ENCODE data around the gene LARP1.

Gene LARP1

DNA sequence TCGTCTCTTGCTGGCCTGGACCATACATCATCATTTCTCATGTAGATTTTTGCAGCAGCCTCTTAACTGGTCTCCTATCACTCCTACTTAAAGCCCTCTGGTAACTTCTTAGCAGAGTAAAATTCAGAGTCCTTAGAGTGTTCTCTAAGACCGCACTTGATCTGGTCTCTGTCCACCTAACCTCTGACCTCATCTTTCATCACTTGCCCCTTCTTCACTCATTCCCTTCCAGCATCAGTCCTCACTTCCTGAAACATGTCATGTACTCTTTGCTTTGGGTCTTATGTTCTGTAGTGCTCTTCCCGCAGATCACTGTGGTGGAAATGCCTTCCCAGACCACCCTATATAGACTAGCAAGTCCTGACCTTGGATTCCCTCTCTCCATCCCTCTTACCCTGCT is 9.8 kb downstream of the LARP1 start:
- no peak for DNase-seq

DNA sequence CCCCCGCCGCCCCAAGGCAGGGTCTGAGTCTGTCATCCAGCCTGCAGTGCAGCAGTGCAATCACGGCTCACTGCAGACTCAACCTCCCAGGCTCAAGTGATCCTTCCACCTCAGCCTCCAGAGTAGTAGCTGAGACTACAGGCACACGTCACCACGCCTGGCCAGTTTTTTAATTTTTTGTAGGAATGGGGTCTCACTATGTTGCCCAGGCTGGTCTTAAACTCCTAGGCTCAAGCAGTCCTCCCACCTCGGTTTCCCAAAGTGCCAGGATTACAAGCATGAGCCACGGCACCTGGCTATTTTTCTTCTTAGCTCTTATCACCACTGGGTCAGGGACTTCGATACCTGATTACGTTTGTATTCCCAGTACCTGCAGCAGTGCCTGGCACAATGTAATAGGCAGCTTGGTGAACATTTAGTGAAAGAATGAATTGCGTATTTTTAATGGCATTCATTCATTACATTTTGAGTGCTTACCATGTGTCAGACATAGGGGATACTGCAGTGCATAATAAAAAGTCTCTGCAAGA is 10.3 kb downstream of the LARP1 start:
- DNase-seq: no peak

DNA sequence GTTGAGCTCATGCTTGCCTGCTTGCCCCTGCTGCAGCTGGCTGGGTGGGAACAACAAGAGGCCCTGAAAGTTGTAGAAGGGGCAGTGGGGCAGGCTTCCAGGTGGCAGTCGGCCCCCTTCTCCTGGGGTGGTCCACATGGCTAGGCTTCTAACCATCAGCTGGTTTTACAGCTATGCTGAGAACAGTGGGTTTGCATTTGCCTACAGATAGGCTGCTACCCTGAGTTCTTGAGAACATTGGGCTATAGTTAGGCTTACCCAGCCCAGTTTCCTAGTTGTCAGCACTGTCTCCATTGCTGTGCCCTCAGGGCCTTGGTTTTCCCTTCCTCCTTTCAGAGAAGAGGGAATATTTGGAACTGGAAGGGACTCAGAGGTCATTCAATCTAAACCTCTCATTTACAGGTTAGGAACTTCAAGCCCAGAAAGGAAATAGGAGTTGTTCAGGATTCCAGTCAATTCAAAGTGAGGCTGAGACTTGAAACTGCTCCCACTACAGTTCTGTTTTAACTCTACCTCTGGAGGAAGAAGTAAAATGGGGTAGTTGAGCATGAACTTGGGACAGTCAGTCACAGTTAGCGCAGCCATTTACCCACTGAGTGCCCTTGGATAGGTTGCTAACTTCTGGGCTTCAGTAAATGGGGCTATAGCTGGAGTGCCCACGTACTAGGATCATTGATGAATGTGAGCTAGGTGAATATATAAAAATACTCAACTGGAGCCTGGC is 11.5 kb downstream of the LARP1 start:
- DNase-seq: no peak

DNA sequence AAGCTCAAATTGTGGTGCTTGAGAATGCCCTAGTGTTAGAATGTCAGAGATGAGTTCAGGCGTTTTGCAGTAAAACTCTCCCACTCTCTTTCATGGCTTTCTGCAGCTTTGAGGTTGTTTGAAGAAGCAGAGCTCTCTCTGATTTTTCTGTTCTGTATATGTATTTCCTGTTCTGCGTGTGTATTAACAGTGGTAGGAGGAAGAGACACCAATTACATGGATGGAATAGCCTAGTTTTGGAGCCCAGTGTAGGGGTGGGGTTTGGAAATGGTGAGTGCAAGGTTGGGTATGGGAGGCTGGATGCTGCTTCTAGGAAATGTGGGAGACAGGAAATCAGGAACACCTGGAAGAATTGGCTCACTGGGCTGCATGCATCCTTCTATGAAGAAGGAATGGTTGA is 12.4 kb downstream of the LARP1 start:
- DNase-seq: no peak

DNA sequence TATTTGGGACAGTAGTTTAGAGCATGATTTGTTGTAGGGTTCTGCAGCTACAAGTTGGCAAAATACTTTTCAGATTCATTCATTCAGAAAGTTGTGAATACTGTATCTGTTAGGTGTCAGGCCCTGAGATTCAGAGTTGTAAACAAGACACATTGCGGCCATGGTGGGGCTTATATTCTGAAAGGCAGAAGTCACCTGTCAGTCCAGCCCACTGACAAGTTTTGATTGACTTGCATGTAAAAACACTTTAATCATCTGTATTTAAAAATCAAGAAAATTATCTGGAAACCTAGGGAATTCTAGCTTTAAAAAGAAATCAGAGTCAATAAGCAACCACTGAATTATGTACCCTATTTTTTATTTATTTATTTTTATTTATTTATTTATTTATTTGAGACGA is 13.0 kb downstream of the LARP1 start:
- no peak for DNase-seq

DNA sequence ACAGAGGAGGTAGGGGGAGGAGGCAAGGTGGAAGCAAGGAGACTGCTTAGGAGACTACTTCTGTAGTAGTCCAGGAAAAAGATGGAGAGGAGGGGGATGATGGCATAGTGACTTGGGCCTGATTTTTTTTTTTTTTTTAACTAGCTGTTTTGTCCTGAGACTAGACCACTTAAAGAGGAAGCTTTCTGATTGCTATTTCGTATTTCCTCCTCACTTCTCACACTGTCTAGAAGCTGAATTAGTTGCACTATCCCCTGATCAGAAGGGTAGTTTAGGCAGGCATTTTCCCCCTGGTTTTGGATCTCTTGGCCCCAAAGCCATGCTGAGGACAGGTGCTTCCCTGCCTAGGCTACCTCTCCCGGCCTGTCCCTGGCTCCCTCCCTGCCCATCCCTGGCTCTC is 14.9 kb downstream of the LARP1 start:
- no peak for DNase-seq

DNA sequence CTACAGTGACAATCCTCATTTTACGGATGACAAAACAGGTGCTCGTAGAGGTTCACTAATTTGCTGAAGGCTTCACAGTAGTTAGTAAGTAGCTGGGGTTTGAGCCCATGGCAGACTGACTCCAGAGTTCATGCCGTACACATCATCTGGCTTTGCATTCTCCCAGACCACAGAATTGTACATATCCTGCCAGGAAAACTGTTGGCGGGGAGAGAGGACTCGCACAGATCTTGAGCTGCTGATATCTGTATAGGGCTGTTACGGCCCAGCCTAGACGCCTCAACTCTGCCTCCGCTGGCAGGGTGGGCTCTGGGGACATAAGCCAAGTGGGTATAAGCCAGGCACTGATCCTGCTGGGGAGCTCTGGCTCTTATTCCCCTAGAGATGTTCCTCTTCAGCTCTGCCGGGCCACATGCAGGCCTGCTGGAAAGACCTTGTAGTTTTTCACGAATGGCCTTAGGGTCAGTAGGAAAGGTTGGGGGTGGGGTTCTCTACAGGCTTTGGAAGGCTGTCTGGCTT is 16.3 kb downstream of the LARP1 start:
- DNase-seq: no peak

DNA sequence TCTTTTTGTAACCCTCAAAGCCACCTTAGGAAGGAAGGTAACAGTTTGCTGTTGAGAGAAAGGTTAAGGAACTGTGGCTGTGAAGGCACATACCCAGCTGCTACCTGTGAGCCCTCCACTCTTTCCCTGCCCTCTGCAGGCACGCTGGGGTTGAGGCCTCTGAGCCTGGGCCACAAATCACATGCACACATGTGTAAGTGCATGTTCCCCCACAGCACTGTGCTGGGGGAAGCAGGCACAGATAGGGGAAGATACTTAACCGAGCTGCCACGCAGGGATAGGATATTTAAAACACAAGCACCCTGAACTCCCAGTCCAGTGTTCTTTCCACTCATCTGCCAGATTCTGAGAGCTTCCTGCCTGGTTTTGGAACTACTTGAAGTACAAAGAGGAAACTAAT is 18.1 kb downstream of the LARP1 start:
- DNase-seq: no peak

DNA sequence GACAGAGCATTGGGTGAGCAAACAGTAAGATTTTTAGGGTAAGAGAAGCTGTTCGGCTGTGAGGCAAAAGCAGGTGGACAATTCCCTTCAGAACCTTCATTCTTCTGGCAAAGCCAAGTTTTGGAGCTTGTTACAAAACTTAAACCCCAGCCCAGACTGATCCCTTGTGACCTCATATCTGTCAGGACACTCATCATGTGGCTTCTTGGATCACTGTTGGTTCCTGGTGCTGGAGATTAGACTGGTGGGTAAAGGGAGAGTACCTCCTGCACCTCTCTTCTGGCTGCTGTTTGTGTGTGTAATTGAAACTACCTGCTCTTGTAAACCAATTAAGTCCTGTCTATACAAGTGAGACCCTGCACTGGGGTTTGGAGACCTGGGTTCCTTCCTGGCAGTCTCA is 21.0 kb downstream of the LARP1 start:
- no peak for DNase-seq

DNA sequence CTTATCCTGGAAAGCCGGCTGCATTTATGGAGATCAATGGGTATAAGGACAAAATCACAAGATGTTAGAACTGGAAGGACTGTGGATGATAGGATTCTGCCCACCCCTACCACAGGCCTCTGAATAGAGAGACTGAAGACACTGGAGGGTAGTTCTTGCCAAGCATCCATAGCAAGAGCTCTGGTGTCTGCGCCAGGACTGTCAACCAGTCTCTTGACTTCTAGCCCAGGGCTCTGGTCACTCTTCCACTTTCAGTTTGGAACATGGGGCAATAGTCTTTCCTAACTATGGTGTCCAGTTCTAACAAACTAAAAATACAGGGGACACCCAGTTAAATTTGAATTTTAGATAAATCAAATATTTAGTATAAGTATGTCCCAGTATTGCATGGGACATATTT is 23.4 kb downstream of the LARP1 start:
- DNase-seq: no peak

DNA sequence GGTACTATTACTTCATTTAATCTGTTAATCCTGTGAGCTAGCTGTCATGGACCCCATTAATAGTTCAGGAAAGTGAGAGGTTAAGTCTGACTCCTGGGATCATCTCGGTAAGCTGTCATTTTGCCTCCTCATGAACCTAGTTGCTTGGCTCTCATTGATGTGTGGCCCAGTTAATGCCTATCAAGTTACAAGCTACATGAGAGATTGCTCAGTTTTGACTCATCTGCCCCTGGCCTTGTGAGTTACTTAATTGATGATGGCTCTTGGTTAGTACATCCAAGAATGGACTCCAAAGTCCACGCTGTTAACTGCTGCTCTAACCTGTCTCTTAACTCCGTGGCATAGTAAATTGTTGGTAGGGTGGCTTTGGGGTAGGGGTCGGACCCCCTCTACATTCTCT is 23.9 kb downstream of the LARP1 start:
- no peak for DNase-seq

DNA sequence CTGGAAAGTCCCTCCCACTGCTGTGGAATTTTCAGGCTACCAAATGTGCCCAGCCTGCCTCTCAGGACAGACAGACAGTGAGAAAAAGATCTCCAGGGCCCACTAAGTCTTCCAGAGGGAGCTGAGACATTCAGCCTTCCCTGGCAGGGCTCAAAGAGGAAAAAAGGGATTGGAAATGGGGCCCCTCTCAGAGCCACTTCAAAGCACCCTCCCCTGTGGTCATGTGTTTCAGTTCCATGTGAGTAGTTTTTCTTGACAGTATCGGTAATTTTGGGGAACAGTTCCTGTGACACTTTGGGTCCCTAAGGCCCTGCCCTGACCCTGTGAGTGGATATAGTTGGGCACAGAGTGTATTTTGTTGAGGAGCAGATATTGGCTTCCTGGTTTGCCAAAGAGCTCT is 25.0 kb downstream of the LARP1 start:
- no peak for DNase-seq

DNA sequence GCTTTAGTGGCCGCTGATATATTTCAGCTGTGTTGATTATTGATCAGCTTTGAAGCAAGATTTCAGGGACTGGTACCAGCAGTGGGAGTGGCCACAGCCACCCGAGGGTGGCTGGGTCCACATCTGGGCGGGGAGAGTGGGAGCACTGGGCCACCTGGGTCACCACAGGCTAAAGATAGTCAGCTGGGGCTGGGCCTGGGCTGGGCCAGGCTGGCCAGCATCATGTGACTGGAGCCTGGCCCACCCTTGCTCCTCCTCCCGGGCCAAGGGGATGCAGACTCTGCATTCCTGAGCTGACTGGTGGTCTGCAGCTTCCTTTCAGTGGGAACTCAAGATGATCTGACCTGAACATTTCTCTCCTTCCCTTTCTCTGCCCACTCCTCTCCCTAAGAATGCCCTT is 27.1 kb downstream of the LARP1 start:
- DNase-seq: no peak

DNA sequence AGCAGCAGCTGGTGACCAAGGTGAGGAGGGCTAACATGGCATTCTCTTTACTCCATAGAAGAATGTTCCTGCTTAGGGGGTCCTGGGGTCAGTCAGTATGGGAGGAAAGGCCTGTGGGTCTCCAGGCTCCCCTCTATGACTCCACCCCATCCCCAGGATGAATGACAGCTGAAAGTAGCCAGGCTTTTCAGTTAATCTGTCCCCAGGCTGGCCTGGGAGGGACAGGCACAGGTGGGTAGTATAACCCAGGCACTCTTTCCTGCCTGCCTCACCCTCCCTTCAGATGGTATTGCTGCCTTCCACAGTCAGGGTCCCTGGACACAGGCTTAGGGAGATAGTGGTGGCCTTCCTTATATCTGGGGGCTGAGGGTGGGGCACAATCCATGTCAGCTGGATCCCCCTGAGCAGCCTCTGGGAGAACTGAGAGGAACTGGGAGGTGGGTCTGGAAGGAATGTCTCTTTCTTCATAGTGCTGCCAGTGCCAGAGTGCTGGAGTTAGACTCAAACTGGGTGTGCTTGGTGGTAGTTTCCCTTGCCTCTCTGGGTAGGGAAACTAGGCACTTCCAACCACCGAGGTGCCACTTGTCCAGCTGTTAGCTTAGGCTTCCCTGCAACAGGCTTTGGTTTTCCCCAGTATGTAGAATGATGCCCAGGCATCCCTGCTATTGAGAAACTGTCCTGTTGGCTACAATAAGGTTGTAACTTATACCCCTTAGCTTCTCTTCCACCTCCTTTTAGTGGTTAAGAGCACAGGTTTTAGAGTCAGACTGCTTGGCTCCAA is 27.8 kb downstream of the LARP1 start:
- no peak for DNase-seq

DNA sequence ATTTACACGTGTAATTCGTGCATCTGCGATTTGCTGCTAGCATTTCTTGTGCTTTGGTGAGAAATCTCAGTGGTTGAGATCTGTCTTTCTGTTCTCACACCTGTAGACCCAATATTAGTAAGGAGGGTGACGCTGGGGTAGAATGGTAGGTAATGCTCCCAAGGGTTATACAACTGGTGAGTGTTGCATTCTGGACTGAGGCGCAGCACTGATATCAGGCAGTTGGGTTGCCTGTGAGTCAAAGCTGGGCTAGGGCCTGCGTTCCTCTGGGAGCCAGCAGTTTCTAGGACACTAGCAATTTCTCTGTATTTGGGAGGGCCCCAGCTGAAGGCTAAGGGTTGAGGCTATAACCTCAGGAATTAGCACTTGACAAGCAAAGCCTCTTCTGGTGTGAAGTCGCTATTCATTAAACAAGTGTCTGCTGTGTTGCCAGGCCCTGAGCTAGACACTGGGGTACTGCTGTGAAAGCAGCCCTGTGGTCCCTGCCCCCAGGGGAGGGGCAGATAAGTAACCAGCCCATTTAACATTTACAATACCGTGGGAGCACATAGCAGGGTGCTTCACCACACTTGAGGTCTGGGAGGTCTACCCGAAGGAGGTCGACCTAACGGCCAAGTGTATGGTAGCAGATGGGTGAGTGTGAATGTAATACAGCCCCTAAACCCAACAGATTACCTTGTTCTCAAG is 28.7 kb downstream of the LARP1 start:
- DNase-seq: no peak

DNA sequence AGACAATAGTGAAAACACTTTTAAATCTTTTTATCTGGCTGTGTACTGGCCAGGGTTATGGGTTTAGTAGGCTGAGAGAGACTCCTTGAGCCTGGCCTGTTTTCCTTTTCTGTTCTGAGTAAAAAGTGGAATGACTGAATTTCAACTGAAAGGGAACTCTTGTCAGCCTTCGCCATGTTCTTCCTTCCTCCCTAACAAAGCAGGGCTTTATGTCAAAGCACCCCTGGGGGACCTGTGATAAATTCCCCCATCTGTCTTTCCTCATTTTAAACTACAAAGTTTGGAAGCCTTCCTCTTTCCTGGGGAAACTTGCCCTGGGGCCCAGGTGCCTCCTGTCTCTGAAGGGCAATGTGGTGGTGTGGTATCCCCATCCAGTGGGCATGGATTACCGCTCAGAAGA is 29.7 kb downstream of the LARP1 start:
- DNase-seq: no peak

DNA sequence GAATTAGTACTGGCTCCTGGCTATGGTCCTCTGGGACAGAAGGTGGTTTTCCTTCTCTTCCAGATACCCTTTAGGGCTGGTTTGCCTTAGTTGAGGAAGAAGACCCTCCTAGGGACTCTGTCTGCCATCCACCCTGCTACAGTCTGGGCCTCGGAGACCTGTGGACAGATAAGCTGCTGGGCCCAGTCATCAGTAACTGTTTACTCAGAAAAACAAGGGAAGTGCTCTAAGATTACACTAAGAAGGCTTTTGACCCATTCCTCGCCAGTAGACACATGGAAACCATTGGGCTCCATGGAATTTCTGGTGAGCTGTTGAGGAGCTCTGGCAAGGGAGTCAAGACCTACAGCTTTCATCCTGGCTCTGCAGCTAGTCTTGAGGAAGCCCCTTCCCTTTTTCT is 31.2 kb downstream of the LARP1 start:
- DNase-seq: no peak

DNA sequence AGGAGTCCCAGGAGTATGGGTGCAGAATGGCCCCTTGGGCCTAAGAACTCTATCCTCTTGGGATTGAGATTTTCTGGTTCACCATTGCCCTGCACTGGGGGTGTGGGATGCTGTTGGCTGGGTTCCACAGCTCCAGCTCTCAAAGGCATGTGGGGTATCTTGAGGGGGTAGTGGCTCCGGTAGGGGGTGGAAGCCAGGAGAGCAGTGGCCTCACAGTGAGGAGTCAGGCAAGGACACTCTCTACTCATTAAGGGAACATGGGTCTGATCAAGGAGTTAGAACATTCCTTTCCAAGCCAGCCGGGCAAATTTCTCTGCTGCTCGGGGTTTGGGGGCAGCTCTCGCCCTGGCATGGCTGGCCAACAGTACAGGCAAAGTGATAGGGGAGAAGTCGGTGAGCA is 33.0 kb downstream of the LARP1 start:
- DNase-seq: no peak

DNA sequence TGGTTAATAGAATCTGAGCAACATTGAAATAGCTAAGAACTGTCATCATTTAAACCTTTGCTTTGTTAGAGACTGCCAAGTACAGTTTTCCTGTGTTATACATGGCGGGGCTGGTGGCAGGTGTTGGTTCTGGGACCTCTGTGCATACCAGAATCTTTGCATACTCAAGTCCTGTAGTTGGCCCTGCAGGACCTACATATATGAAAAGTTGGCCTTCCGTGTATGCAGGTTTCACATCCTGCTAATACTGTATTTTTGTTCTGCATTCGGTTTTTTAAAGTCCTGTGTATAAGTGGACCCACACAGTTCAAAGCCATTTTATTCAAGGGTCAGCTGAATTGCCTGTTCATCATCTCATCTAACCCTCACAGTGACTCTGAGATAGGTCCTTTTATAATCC is 36.4 kb downstream of the LARP1 start:
- no peak for DNase-seq

DNA sequence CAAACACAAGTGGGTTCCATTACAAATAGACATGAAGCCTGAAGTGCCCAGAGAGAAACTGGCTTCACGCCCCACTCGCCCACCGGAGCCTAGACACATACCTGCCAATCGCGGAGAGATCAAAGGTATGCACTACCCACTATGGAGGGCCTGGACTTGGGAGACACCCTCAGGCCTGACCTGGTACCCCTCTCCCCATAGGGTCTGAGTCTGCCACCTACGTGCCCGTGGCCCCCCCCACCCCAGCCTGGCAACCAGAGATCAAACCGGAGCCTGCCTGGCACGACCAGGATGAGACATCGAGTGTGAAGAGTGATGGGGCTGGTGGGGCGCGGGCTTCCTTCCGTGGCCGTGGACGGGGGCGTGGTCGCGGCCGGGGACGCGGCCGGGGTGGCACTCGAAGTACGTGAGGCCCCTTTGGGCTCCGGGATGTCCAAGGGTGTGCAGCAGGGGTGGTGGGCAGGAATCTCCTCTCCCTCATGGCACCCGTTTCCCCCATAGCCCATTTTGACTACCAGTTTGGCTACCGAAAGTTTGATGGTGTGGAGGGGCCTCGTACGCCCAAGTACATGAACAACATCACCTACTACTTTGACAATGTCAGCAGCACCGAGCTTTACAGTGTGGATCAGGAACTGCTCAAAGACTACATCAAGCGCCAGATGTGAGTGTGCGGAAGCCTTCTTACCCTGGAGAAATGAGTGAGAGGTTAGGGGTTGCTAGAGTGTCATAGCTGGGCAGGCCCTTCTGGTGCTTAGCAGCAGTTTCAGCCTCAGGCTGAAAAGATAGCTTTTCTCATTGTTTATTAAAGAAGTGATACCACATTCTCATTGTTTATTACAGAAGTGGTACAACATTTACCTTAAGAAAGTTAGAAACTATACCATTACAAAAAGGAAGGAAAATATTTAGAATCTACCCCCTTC is 38.7 kb downstream of the LARP1 start:
- DNase-seq: no peak

DNA sequence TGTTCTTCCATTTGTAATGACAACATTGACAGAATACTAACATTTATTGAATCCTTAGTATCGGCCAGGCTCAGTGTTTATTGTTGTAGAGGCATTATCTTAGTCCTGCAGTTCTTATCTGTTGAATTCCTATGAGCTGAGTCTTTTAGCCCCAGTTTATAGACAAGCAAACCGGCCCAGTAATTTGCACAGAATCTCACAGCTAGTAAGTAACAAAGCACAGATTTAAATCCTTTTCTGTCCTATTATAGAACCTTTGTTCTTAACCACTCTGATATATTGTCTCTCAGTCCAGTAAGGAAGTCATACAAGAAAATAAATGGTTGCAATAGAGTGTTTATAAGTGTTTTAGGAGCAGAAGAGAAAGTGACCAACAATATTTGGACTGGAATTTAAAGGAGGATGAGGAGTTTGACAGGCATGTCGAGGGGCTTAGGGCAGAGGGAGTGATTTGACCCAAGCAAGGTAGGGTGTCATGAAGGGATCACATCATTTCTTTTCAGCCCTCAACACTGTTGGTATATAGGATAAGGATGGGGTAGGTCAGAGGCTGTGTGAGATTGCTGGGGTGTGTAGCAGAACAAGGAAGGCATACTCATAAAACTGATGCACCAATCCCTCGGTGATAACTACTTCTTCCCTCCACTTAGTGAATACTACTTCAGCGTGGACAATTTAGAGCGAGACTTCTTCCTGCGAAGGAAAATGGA is 39.5 kb downstream of the LARP1 start:
- DNase-seq: no peak

DNA sequence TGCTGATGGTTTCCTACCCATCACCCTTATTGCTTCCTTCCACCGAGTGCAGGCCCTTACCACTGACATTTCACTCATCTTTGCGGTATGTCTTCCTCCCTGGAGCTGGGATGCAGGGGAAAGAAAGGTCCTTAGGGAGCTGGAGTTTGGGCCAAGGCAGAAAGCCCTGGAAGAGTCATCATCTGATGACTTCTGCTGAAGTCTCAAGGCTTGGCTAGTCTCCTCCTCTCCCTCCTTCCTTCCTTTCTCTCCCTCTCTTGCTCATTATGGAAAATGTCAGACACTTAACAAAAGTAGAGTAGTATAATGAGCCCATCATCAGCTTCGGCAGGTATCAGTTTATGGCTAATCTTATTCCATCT is 40.0 kb downstream of the LARP1 start:
- no peak for DNase-seq
